Upper lobe of left lung (tissue), 6 donors: ENCODE results near the gene NCCRP1. TPM values are rescaled to one million over a fixed set of nuclear protein-coding genes. Genes with fewer than 3 reads are reported as not detected.
"Not testable (repeated sequence)": the region's sequence is repeated elsewhere in the genome, so short reads cannot be mapped to it uniquely, and the experiment has no call there.

Experiments
- ATAC-seq, 2 donors: fragments of 200-7000 bp; cut with Tn5 transposase; one replicate each; pipeline ENCODE4 v1.9.1; 2022; ENCODE audit warnings: mild to moderate bottlenecking in 2 of 2, moderate library complexity in 2 of 2; ENCODE audit not compliant: low FRiP score in 2 of 2
- DNase-seq, 2 donors: peaks; one replicate each; pipeline ENCODE4 v3.0.0-alpha.2; 2019 to 2020
- H3K27ac ChIP-seq, 4 donors: fragments of 200-600 bp; sonication (generic); one replicate each; pipeline ENCODE4 v1.5.1; 2016 to 2019
- H3K27me3 ChIP-seq, 4 donors: fragments of 200-600 bp; sonication (generic); one replicate each; pipeline ENCODE4 v1.5.1; 2017 to 2019
- H3K36me3 ChIP-seq, 4 donors: fragments of 200-600 bp; sonication (generic); one replicate each; pipeline ENCODE4 v1.5.1; 2016 to 2019
- H3K4me1 ChIP-seq, 4 donors: fragments of 200-600 bp; sonication (generic); one replicate each; pipeline ENCODE4 v1.5.1; 2018 to 2019
- H3K4me3 ChIP-seq, 4 donors: fragments of 200-600 bp; sonication (generic); one replicate each; pipeline ENCODE4 v1.5.1; 2017 to 2019; ENCODE audit warnings: mild to moderate bottlenecking in 2 of 4, moderate library complexity in 1 of 4
- H3K9me3 ChIP-seq, 4 donors: fragments of 200-600 bp; sonication (generic); one replicate each; pipeline ENCODE4 v1.5.1; 2018 to 2019
- EP300 ChIP-seq, 4 donors: sonication (generic); formaldehyde crosslinking; IDR thresholded peaks; one replicate each; pipeline ENCODE4 v1.5.1; 2017; ENCODE audit warnings: antibody characterized with exemption in 4 of 4, control low read depth in 2 of 4
- POLR2A ChIP-seq, 4 donors: fragments of 450-650 bp; IDR thresholded peaks; one replicate each; pipeline ENCODE4 v1.5.1; 2016 to 2017; ENCODE audit warnings: antibody characterized with exemption in 4 of 4, mild to moderate bottlenecking in 2 of 4
- POLR2AphosphoS5 ChIP-seq, 2 donors: sonication (generic); formaldehyde crosslinking; IDR thresholded peaks; one replicate each; pipeline ENCODE4 v1.5.1; 2017; ENCODE audit warnings: antibody characterized with exemption in 2 of 2
- WGBS, 2 donors: methylation state at CpG; one replicate each; pipeline ENCODE4 v1.1.5; 2017 to 2018; 5-methylcytosine and 5-hydroxymethylcytosine counted together
- total RNA-seq, 6 donors: library from RNA; depleted of rRNA in 4 of 6; stranded (reverse); fragments of >200 nt in 4 of 6; gene quantifications; one replicate each; pipeline versions ENCODE4 v1.1.0 to v1.2.1, GENCODE V29; 2016 to 2021
- TF ChIP-seq, protein P1 (sequence below), 6 experiments: fragments of 450-650 bp in 4 of 6; fragments of 200-600 bp in 2 of 6; sonication (generic) in 2 of 6; IDR thresholded peaks; one replicate each; pipeline ENCODE4 v1.5.1; 2016 to 2019; ENCODE audit warnings: antibody characterized with exemption in 6 of 6
- donor health status: DM: no; HTN: no; CAD: no; lungs with moderate emphysema.
- donor health status: DM: no; HTN: yes; CAD: no; lungs with severe emphysema.

NCCRP1 gene
- total RNA-seq, 6 donors from 2014 or later, result 0.47 TPM; not detected in 5

DNA sequence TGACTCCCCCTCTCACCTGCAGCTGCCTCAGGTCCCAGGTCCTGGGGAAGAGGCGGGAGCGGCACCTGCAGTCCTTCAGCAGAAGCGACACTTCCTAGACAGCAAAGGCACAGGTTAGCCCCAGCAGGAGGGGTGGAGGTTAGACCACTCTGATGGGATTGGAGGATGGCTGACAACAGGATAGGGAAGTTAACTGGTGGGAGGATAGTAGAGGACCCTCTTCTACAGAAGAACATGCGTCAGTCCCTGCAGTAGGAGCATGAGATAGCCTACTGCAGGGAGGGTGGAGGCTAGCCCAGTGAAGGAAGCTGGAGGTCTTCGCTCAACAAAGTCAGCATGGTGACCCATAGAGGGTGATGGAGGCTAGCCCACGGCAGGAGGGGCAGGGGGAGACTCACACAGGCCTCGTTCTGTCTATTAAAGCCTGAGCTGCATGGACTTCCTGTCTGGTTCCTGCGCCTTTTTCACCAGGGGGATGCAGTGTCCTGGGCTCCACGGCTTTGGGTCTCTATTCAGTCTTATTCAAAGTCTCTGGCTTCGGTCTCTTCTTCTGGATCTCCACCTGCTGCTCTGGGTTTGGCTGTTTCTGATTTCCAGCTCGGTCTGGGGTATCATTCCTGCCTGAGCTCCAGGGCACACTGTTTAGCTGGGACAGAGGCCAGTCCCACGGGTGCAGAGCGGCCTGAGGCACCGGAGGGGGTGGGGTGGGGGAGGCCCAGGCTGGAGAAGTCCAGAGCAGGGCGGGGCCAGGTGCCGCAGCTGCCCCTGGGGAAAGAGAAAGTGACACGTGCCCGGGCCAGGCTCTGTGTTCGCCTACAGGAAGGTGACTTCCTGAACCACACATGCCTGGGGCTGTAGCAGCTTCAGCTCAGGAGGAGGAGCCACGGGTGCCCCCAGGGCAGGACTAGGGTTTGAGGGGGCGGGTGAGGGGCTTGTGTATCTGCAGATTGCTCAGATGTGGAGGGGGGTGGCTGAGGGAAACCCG is 40.7 kb downstream of the NCCRP1 start:
- ATAC-seq (peak; percentile 62 to 85), DNase-seq (peak; percentile 89 to 90)
- Histone ChIP-seq H3K36me3 (no peaks in the 10 kb centered on the region), H3K27ac (peak overlapping the region in 1 of 4 donors; percentile 2), H3K4me3 (peak overlapping the region in 1 of 4 donors; percentile 3), H3K9me3 (no peaks in the 10 kb centered on the region), H3K27me3 (no peaks in the 10 kb centered on the region), H3K4me1 (peaks cover 0 to 8% (median 7%) of the 10 kb centered on the region in 4 donors)
- TF ChIP-seq POLR2A (IDR thresholded peaks at IDR 0.05) (no peak), POLR2AphosphoS5 (IDR thresholded peaks at IDR 0.05) (no peak), EP300 (IDR thresholded peaks at IDR 0.05) (no peak)
- TF ChIP-seq, protein P1, sequence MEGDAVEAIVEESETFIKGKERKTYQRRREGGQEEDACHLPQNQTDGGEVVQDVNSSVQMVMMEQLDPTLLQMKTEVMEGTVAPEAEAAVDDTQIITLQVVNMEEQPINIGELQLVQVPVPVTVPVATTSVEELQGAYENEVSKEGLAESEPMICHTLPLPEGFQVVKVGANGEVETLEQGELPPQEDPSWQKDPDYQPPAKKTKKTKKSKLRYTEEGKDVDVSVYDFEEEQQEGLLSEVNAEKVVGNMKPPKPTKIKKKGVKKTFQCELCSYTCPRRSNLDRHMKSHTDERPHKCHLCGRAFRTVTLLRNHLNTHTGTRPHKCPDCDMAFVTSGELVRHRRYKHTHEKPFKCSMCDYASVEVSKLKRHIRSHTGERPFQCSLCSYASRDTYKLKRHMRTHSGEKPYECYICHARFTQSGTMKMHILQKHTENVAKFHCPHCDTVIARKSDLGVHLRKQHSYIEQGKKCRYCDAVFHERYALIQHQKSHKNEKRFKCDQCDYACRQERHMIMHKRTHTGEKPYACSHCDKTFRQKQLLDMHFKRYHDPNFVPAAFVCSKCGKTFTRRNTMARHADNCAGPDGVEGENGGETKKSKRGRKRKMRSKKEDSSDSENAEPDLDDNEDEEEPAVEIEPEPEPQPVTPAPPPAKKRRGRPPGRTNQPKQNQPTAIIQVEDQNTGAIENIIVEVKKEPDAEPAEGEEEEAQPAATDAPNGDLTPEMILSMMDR (IDR thresholded peaks at IDR 0.05), result no peak
- WGBS, 2 donors, result 27 to 40% methylated on average over 19 to 20 of the region's 22 CpGs

DNA sequence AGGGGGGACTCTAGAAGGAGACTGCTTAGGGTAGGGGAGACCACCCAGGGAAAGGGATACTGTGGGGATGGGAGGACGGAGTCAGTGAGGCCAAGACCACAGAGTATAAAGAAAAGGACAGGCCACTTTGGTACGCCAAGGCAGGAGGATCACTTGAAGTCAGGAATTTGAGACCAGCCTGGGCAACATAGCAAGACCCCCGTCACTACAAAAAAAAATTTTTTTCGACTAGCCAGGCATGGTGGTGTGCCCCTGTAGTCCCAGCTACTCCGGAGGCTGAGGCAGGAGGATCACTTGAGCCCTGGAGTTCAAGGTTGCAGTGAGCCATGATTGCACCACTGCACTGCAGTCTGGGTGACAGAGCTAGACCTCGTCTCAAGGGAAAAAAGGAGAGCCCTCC is 41.4 kb downstream of the NCCRP1 start:
- DNase-seq (no peak), ATAC-seq (no peak)
- no peak overlapping the region for H3K4me3 ChIP-seq
- no peaks in the 10 kb centered on the region for H3K9me3 ChIP-seq
- 86 to 90% methylated on average over 5 to 6 of the region's 6 CpGs for WGBS, 2 donors
- H3K27me3 ChIP-seq, result no peaks in the 10 kb centered on the region
- H3K36me3 ChIP-seq, result no peaks in the 10 kb centered on the region
- H3K27ac ChIP-seq, result peak overlapping the region in 1 of 4 donors; percentile 2
- peaks cover 0 to 8% (median 7%) of the 10 kb centered on the region in 4 donors for H3K4me1 ChIP-seq
- TF ChIP-seq, protein P1 (IDR thresholded peaks at IDR 0.05), result no peak
- TF ChIP-seq EP300 (IDR thresholded peaks at IDR 0.05) (no peak), POLR2AphosphoS5 (IDR thresholded peaks at IDR 0.05) (no peak), POLR2A (IDR thresholded peaks at IDR 0.05) (no peak)

DNA sequence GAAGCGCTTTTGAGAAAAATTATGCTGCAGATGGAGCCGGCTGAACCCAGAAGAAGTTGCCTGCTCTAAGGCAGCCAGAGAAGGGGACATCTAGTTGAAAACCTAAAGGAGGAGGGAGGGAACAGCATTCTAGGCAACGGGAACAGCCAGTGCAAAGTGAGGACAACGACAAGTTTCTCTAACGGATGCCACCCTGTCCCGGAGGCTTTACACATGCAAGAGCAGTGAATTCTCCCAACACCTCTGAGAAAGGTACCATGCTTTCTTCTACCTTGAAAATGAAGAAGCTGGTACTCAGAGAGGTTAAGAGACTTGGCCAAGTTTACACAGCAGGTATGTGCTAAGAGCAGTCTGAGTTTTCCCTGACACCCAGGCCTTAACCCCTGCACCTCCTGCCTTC is 42.2 kb downstream of the NCCRP1 start:
- Histone ChIP-seq H3K27me3 (no peaks in the 10 kb centered on the region), H3K4me1 (peaks cover 0 to 8% (median 7%) of the 10 kb centered on the region in 4 donors), H3K36me3 (no peaks in the 10 kb centered on the region), H3K4me3 (no peak overlapping the region), H3K9me3 (no peaks in the 10 kb centered on the region), H3K27ac (no peak overlapping the region)
- DNase-seq (no peak), ATAC-seq (no peak)
- TF ChIP-seq EP300 (IDR thresholded peaks at IDR 0.05), result no peak
- TF ChIP-seq, protein P1 (IDR thresholded peaks at IDR 0.05), result no peak
- TF ChIP-seq POLR2AphosphoS5 (IDR thresholded peaks at IDR 0.05), result no peak
- no peak for TF ChIP-seq POLR2A (IDR thresholded peaks at IDR 0.05)
- WGBS, 2 donors, result 74 to 85% methylated on average over 6 of the region's 6 CpGs

DNA sequence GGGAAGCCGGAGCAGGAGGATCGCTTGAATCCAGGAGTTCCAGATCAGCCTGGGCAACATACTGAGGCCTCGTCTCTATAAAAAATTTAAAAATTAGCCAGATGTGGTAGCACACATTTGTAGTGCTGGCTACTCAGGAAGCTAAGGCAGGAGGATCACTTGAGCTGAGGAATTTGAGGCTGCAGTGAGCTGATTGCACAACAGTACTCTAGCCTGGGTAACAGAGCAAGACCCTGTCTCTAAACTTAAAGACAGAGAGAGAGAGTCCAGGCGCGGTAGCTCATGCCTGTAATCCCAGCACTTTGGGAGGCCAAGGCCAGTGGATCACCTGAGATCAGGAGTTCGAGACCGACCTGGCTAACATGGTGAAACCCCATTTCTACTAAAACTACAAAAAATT is 43.7 kb downstream of the NCCRP1 start:
- H3K27me3 ChIP-seq, result no peaks in the 10 kb centered on the region
- no peaks in the 10 kb centered on the region for H3K36me3 ChIP-seq
- no peak overlapping the region for H3K27ac ChIP-seq
- no peak for DNase-seq
- WGBS, 2 donors, result 80 to 83% methylated on average over 7 of the region's 7 CpGs
- TF ChIP-seq EP300 (IDR thresholded peaks at IDR 0.05) (no peak), POLR2A (IDR thresholded peaks at IDR 0.05) (no peak), POLR2AphosphoS5 (IDR thresholded peaks at IDR 0.05) (no peak)
- TF ChIP-seq, protein P1 (IDR thresholded peaks at IDR 0.05), result no peak
- H3K4me1 ChIP-seq, result peaks cover 0 to 8% (median 7%) of the 10 kb centered on the region in 4 donors
- no peak overlapping the region for H3K4me3 ChIP-seq
- H3K9me3 ChIP-seq, result no peaks in the 10 kb centered on the region
- no peak for ATAC-seq

DNA sequence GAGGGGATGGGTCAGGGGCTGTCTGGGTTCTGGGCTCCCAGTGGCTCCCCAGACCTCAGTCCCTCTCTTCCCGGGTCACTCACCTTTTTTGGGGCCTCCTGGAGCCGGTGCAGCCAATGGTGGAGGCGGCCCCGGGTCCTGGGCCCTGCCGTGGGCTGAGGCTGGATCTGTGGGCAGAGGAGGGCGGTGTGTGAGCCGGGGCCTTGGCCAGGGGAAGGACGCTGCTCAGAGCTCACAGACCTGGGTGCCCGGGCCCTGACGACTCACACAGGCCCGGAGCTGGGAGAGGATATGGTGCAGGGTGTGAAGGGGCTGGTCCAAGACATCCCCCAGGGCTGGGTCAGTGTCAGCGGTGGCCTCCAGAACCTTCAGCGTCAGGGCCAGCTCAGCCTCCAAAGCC is 47.0 kb downstream of the NCCRP1 start:
- peaks cover 0 to 19% (median 11%) of the 10 kb centered on the region in 4 donors for H3K27me3 ChIP-seq

DNA sequence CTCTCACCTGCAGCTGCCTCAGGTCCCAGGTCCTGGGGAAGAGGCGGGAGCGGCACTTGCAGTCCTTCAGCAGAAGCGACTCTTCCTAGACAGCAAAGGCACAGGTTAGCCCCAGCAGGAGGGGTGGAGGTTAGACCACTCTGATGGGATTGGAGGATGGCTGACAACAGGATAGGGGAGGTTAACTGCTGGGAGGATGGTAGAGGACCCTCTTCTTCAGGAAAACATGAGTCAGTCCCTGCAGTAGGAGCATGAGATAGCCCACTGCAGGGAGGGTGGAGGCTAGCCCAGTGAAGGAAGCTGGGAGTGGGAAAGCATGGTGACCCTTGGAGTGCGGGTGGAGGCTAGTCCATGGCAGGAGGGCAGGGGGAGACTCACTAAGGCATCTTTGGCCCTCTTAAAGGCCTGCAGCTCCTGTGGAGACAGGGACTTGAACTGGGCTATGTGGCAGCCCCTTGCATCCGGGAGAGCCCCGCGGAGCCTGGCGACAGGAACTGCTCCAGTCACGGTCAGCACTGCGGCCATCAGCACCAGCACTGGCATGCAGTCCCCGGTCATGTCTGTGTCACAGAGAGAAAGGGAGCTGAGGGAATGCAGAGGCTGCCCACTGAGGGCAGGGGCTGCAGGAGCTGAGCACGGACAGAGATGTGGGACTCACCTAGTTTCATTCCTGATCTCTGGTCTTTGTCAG is 47.8 kb downstream of the NCCRP1 start, which contains the start of gene IFNL3:
Gene IFNL3, minus strand, starts transcription at position 597 of the 691 bp plus-strand sequence. Its CDS starts 39 bp downstream, at position 558.
- H3K36me3 ChIP-seq, H3K4me3 ChIP-seq, H3K27ac ChIP-seq, ATAC-seq, H3K9me3 ChIP-seq, DNase-seq: not testable (repeated sequence)
- Histone ChIP-seq H3K4me1 (peaks cover 6 to 16% (median 10%) of the 10 kb centered on the region in 4 donors), H3K27me3 (peaks cover 0 to 20% (median 11%) of the 10 kb centered on the region in 4 donors)
- WGBS, 2 donors, result 77 to 90% methylated on average over 4 to 6 of the region's 12 CpGs

More for the DNA sequence above, 47.0 kb downstream of the NCCRP1 start:
- H3K4me1 ChIP-seq, result peaks cover 6 to 16% (median 10%) of the 10 kb centered on the region in 4 donors
- 79 to 81% methylated on average over 3 to 12 of the region's 13 CpGs for WGBS, 2 donors
- H3K36me3 ChIP-seq, H3K9me3 ChIP-seq, ATAC-seq, H3K4me3 ChIP-seq, H3K27ac ChIP-seq: not testable (repeated sequence)
- DNase-seq, result peak in 1 of 2 donors; percentile 70

DNA sequence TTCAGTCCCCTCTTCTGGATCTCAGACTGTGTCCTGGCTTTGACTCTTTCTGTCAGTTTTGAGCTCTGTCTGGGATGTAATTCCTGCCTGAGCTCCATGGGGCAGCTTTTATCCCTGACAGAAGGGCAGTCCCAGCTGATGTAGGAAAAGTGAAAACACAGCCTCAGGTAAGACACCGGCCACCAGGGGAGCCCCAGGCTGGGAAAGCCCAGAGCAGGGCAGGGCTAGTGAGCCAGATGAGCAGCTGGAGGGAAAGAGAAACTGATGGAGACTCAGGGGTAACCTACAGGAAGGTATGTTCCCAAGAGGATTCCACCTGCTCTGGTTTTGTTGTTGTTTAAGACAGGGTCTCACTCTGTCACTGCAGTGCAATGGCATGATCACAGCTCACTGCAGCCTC is 48.4 kb downstream of the NCCRP1 start:
- not testable (repeated sequence) for DNase-seq, ATAC-seq, H3K27ac ChIP-seq, H3K36me3 ChIP-seq, H3K4me3 ChIP-seq, H3K9me3 ChIP-seq
- Histone ChIP-seq H3K27me3 (peaks cover 0 to 20% (median 11%) of the 10 kb centered on the region in 4 donors), H3K4me1 (peaks cover 6 to 16% (median 10%) of the 10 kb centered on the region in 4 donors)
- no CpG with 5 or more reads among the region's 1 CpG for WGBS, 2 donors
